ENCODE data around the gene ARSA. TPM values are rescaled to one million over a fixed set of nuclear protein-coding genes. Genes with fewer than 3 reads are reported as not detected.

Gene ARSA
- total and polyA plus RNA-seq, 2 donors (not counting 3 experiments of a cell fraction or from before 2014, with no cell fraction given) = 22.3 to 33.6 TPM

- H3K36me3 ChIP-seq (ENCODE audit: control insufficient read depth in 2 of 2, extremely low read depth in 1 of 2, insufficient read depth in 2 of 2, low read length in 2 of 2) = no peaks in the 10 kb centered on the region
- H3K9ac ChIP-seq (replicated peaks; ENCODE audit: extremely low read depth, insufficient read depth, low read length) = no peak overlapping the region
- ChIA-PET CTCF (interaction anchor here (0.5 to 4.0 kb wide), 13 partner anchors 9 to 149 kb away, joined by 3 to 26 read pairs (median 4); partner anchors contain the start of gene SHANK3), POLR2A (no interaction called here)
- no peaks in the 10 kb centered on the region for H3K27me3 ChIP-seq (ENCODE audit: control insufficient read depth in 2 of 2, insufficient read depth in 2 of 2, low read length in 2 of 2)
- no peak overlapping the region for H3K4me2 ChIP-seq (ENCODE audit: insufficient read depth, low read length)
- dilution Hi-C loops (cut with MboI; ENCODE audit: extremely low pct_ligation_motif_present, low sequenced_read_pairs) = no loop called here
- no peak overlapping the region for H2AFZ ChIP-seq (ENCODE audit: low read depth, low read length)
- intact Hi-C loops (cut with micrococcal nuclease) = no loop called here
- TF ChIP-seq CTCF (IDR thresholded peaks at IDR 0.05; ENCODE audit: extremely low read depth in 1 of 2, insufficient read depth in 1 of 2, low read depth in 1 of 2, low read length in 2 of 2) (peak; percentile 15 to 26), EZH2 (IDR thresholded peaks at IDR 0.05; ENCODE audit: borderline replicate concordance, low read depth, low read length, severe bottlenecking) (no peak)
- DNase-seq (ENCODE audit: low read depth, low spot score) (no peak), FAIRE-seq (no peak)
- H3K9me1 ChIP-seq (replicated peaks; ENCODE audit: control insufficient read depth, extremely low read depth, insufficient read depth, low read length) = no peaks in the 10 kb centered on the region
- no peak overlapping the region for H3K27ac ChIP-seq (ENCODE audit: insufficient read depth, low read depth, low read length)
- no peaks in the 10 kb centered on the region for H3K79me2 ChIP-seq (ENCODE audit: control insufficient read depth, insufficient read depth, low read length)
- BruUV-seq (replicated peaks) = no TSS peak
- H3K4me1 ChIP-seq (ENCODE audit: control insufficient read depth, extremely low read depth, insufficient read depth, low read length) = peaks cover 21% of the 10 kb centered on the region
- no peaks in the 10 kb centered on the region for H3K9me3 ChIP-seq (replicated peaks; ENCODE audit: control insufficient read depth, insufficient read depth, low read length)
- H4K20me1 ChIP-seq (replicated peaks; ENCODE audit: control insufficient read depth, extremely low read depth, insufficient read depth, low read length) = no peaks in the 10 kb centered on the region
- H3K4me3 ChIP-seq (replicated peaks in 1 of 3; ENCODE audit: insufficient read depth in 1 of 3, low read depth in 1 of 3, low read length in 3 of 3) = no peak overlapping the region
Observed at GRCh38 chr22:50625568-50626313, 2.2 kb downstream of the ARSA start.

- no peaks in the 10 kb centered on the region for H3K36me3 ChIP-seq (ENCODE audit: control insufficient read depth in 2 of 2, extremely low read depth in 1 of 2, insufficient read depth in 2 of 2, low read length in 2 of 2)
- no peak for FAIRE-seq
- no peak overlapping the region for H3K4me2 ChIP-seq (ENCODE audit: insufficient read depth, low read length)
- no TSS peak for BruUV-seq (replicated peaks)
- ChIA-PET POLR2A (no interaction called here), CTCF (interaction anchor here (1.4 to 4.0 kb wide), 4 partner anchors 60 to 150 kb away, joined by 4 to 26 read pairs (median 5); no protein-coding TSS in a partner anchor)
- H3K4me1 ChIP-seq (ENCODE audit: control insufficient read depth, extremely low read depth, insufficient read depth, low read length) = peaks cover 24% of the 10 kb centered on the region
- H3K79me2 ChIP-seq (ENCODE audit: control insufficient read depth, insufficient read depth, low read length) = no peaks in the 10 kb centered on the region
- H3K4me3 ChIP-seq (replicated peaks in 1 of 3; ENCODE audit: insufficient read depth in 1 of 3, low read depth in 1 of 3, low read length in 3 of 3) = no peak overlapping the region
- no peaks in the 10 kb centered on the region for H3K27me3 ChIP-seq (ENCODE audit: control insufficient read depth in 2 of 2, insufficient read depth in 2 of 2, low read length in 2 of 2)
- no peaks in the 10 kb centered on the region for H3K9me3 ChIP-seq (replicated peaks; ENCODE audit: control insufficient read depth, insufficient read depth, low read length)
- no peak for TF ChIP-seq POLR2AphosphoS5 (IDR thresholded peaks at IDR 0.05; ENCODE audit: insufficient read depth, low read depth, low read length)
- no peak for TF ChIP-seq MAX (IDR thresholded peaks at IDR 0.05; ENCODE audit: insufficient read depth, insufficient read length)
- no peak for TF ChIP-seq GATA2 (IDR thresholded peaks at IDR 0.05; ENCODE audit: insufficient read depth, insufficient read length, low read depth, low read length)
- no peak for TF ChIP-seq FOS (IDR thresholded peaks at IDR 0.05; ENCODE audit: borderline replicate concordance, insufficient read depth, low read length)
- TF ChIP-seq EZH2 (IDR thresholded peaks at IDR 0.05; ENCODE audit: borderline replicate concordance, low read depth, low read length, severe bottlenecking) = no peak
- no peak for TF ChIP-seq CTCF (IDR thresholded peaks at IDR 0.05; ENCODE audit: extremely low read depth in 1 of 2, insufficient read depth in 1 of 2, low read depth in 1 of 2, low read length in 2 of 2)
- TF ChIP-seq JUN (IDR thresholded peaks at IDR 0.05; ENCODE audit: borderline replicate concordance, insufficient read depth, insufficient read length, low read depth) = no peak
- no peak for TF ChIP-seq POLR2A (IDR thresholded peaks at IDR 0.05; ENCODE audit: low read depth, low read length)
- no peak for TF ChIP-seq MYC (IDR thresholded peaks at IDR 0.05; ENCODE audit: low read depth, low read length)
- H3K27ac ChIP-seq (ENCODE audit: insufficient read depth, low read depth, low read length) = no peak overlapping the region
- dilution Hi-C loops (cut with MboI; ENCODE audit: extremely low pct_ligation_motif_present, low sequenced_read_pairs) = no loop called here
- no peaks in the 10 kb centered on the region for H3K9me1 ChIP-seq (replicated peaks; ENCODE audit: control insufficient read depth, extremely low read depth, insufficient read depth, low read length)
- H3K9ac ChIP-seq (replicated peaks; ENCODE audit: extremely low read depth, insufficient read depth, low read length) = no peak overlapping the region
- DNase-seq (ENCODE audit: low read depth, low spot score) = no peak
- intact Hi-C loops (cut with micrococcal nuclease) = no loop called here
- H2AFZ ChIP-seq (ENCODE audit: low read depth, low read length) = no peak overlapping the region
- no peaks in the 10 kb centered on the region for H4K20me1 ChIP-seq (replicated peaks; ENCODE audit: control insufficient read depth, extremely low read depth, insufficient read depth, low read length)
Observed at GRCh38 chr22:50625131-50625567, 2.8 kb downstream of the ARSA start.
